GM12875 (cell line): ENCODE data around the gene SRSF6.
"Not testable (repeated sequence)": the region's sequence is repeated elsewhere in the genome, so short reads cannot be mapped to it uniquely, and the experiment has no call there.

ENCODE experiments used
- H3K4me3 ChIP-seq: one replicate; pipeline ENCODE4 v1.5.1; 2011; ENCODE audit warnings: low read depth, low read length, control low read depth
- TF ChIP-seq, protein P1 (sequence below): IDR thresholded peaks from 2 replicates; pipeline ENCODE4 v1.5.1; 2011; ENCODE audit warnings: low read depth, mild to moderate bottlenecking, control low read depth, inconsistent platforms, low read length, moderate library complexity, borderline replicate concordance; ENCODE audit not compliant: insufficient read depth

Gene SRSF6

DNA sequence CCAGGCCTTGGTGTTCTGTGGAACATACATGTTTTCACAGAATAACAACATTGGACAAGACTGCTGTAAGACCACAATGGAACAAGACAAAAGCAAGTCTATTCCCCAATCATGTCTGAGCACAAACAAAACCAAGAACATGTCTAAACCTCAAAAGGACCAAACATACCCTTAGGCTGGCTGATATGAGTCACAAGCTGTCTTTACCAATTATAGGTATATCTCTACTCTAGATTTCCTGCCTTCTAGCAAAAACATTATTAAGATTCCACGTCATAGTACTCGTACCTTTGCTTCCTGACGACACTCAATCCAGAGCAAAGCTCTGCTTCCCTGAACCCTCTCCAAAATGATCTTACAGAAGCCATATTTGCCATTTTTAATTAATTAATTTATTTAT is 34.4 kb downstream of the SRSF6 start:
- TF ChIP-seq, protein P1, sequence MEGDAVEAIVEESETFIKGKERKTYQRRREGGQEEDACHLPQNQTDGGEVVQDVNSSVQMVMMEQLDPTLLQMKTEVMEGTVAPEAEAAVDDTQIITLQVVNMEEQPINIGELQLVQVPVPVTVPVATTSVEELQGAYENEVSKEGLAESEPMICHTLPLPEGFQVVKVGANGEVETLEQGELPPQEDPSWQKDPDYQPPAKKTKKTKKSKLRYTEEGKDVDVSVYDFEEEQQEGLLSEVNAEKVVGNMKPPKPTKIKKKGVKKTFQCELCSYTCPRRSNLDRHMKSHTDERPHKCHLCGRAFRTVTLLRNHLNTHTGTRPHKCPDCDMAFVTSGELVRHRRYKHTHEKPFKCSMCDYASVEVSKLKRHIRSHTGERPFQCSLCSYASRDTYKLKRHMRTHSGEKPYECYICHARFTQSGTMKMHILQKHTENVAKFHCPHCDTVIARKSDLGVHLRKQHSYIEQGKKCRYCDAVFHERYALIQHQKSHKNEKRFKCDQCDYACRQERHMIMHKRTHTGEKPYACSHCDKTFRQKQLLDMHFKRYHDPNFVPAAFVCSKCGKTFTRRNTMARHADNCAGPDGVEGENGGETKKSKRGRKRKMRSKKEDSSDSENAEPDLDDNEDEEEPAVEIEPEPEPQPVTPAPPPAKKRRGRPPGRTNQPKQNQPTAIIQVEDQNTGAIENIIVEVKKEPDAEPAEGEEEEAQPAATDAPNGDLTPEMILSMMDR = no peak
- H3K4me3 ChIP-seq = no peak overlapping the region

- TF ChIP-seq, protein P1 = no peak
These were observed 37.7 kb downstream of the SRSF6 start for GRCh38 chr20:43495388-43495787.

DNA sequence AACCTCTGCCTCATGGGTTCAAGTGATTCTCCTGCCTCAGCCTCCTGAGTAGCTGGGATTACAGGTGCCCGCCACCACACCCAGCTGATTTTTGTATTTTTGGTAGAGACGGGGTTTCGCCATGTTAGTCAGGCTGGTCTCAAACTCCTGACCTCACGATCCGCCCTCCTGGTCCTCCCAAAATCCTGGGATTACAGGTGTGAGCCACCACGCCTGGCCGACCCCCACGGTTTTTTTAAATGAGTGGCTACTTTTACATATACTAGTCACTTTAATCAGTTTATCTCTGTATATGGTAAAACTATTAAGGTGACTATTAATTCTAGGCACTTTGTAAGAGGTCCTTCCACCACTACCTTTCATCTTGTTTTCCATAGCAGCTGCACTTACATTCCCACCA is 44.3 kb downstream of the SRSF6 start:
- not testable (repeated sequence) for H3K4me3 ChIP-seq

More at GRCh38 chr20:43495388-43495787, 37.7 kb downstream of the SRSF6 start:
- H3K4me3 ChIP-seq = no peak overlapping the region

GRCh38 chr20:43506238-43506637 is 48.5 kb downstream of the SRSF6 start:
- no peak overlapping the region for H3K4me3 ChIP-seq
- TF ChIP-seq, protein P1 = no peak

DNA sequence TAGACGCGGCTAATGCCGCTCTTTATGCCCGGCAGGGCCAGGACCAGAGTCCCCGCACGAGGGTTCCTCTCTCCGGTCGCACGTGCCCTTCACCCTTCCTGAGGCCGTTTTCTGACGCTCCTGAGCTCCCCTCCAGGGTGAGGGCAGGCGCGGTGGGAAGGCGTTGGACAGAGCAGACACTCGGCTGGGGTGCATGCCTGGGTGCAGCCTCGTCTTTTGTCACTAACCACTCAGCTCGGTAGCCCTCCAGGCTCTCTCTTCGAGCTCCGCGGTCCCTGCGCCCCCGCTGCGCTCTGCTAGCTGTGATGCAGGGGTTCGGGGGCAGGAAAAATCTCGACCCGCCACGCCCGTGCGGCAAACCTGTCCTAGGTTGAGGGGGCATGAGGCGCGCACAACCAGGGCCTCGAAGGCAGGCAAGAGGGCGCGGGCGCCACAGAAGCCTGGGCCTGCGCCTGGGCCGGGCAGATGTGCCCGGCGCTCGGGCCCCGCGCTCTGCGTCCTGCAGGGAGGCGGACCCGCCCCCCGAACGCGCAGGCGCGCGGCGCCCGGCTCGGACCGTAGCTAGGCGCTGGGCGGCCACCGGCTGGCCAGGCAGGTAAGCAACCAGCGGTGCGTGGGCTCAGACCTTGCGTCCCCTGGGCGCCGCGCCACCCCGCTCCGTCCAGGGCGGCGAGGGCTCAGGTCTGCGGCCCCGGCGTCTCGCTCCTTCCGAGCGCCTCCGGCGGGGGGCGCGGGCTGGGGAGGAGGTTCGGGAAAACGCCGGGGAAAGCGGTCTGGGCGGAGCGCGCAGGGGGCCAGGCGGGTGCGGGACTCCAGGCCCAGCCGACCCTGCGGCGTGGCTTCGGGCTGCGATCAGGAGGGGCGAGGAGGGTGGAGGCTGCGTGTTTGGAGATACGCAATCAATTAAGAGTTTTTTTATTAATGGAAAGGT is 49.7 kb downstream of the SRSF6 start, which contains the start of gene L3MBTL1:
Gene L3MBTL1 (plus strand): TSS at position 548 of the 931 bp plus-strand sequence. CDS start 5,807 bp downstream, outside the sequence.
- H3K4me3 ChIP-seq = peak within 1 kb of the TSS; percentile 11

GRCh38 chr20:43508106-43508505 is 50.4 kb downstream of the SRSF6 start:
- TF ChIP-seq, protein P1 = no peak
- H3K4me3 ChIP-seq = no peak overlapping the region

More for the DNA sequence above, 49.7 kb downstream of the SRSF6 start, which contains the start of gene L3MBTL1:
- TF ChIP-seq, protein P1 = no peak

DNA sequence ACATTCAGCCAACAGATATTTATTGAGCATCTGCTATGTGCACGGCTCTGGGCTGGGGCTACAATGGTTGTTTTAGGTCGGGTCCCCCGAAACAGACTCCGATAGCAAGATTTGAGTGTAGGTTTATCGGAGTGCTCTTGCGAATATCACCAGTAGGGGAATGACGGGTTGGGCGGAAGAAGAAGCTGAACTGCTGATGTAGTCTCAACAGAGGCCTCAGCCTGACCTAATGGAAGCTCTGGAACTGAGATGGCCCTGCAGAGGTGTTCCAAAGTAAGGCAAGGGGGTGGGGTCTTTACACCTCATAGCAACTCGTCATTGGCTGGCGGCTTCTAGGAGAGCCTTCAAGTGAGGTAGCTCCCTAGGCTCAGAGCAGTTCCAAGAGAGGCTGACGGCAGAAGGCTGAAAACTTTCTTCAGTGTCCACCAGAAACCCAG is 50.9 kb downstream of the SRSF6 start:
- TF ChIP-seq, protein P1 = no peak
- H3K4me3 ChIP-seq = no peak overlapping the region
